Activated CD8-positive, alpha-beta memory T cell treated with anti-CD3 and anti-CD28 coated beads, Interleukin-2, amount 50 U/mL, for 24 hours (primary cell): ENCODE data around the gene GORASP2.

Source experiments
- DNase-seq: peaks from one replicate; pipeline ENCODE4 v3.0.0-alpha.2; 2020; ENCODE audit errors: extremely low read depth

The GORASP2 gene

DNA sequence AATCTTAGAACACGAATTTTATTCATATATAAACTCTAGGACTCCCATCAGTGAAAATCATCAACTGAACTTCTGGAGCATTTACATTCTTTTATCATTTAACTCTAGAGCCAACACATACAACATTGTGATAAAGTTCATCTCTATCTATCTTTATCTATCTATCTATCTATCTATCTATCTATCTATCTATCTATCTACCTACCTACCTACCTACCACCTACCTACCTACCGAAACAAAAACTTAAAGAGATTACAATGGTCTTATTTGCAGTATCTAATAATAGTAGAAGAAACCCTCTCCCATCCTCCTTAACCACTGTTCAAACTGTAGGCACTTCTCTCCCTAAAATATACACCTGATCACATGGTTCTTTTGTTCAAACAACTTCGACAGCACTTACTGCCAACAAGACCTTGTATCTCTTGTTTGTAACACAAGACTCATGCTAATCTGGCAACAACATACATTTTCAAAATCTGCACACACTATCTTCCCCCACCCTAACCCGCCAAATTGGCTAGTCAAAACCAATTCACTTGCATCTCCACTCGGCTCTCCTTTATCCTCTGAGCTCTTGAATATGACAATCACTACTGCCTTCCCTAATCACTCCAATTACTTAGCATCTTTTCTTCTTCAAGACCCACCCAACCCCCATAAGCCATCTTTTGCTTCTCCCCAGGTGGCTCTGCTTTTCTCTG is 69.0 kb downstream of the GORASP2 start:
- DNase-seq = no peak

GRCh38 chr2:170999654-171000053 is 70.6 kb downstream of the GORASP2 start:
- no peak for DNase-seq

- DNase-seq = no peak
Measured at GRCh38 chr2:171004363-171004762, 75.3 kb downstream of the GORASP2 start.

DNA sequence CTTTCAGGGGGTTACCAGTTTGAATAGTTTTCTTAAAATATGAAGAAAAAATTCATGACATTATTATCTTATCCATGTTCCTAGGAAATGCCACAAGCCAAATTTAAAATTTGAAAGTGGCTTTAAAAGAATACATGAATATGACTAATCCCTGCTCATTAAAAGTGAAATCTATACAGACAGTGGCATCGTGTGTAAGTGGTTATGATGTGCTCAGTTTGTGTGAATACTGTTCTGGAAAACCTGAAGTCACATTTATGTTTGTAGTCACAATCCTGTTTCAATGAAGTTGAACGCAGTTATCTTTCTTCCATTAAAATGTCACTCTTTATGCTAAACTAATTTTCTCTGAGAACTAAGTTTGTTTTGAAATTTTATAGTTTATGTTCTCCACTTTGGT is 75.8 kb downstream of the GORASP2 start:
- DNase-seq = no peak

- DNase-seq = no peak
Measured at GRCh38 chr2:171008550-171009205, 79.6 kb downstream of the GORASP2 start.

DNA sequence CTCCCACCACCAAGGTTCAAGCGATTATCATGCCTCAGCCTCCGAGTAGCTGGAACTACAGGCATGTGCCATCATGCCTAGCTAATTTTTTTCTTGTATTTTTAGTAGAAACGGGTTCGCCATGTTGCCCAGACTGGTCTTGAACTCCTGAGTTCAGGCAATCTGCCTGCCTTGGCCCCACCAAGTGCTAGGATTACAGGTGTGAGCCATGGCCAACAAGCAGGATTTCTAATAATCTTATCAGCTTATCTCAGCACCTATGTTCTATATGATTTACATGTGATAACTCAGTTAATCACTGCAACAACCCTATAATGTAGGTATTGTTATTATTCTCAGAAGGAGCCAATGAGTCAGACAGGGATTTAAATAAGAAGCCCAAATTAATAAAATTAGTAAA is 80.3 kb downstream of the GORASP2 start:
- no peak for DNase-seq

DNA sequence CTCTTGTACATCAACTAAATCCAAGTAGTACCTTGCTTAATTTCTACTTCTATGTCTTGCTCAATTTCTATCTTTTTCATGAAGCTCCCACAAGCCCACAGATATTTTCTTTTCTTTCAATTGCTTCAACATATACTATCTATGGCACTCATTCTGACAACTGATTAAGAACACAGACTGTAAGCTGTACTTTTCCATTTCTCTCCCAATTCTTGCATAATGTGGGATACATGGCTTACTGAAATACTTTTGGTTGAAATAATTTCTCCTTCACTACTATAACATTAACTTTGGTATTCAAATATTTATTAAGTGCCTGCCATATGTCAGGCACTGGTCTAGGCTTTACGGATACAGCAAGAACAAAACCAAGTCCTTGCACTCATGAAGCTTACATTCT is 84.8 kb downstream of the GORASP2 start:
- no peak for DNase-seq

DNA sequence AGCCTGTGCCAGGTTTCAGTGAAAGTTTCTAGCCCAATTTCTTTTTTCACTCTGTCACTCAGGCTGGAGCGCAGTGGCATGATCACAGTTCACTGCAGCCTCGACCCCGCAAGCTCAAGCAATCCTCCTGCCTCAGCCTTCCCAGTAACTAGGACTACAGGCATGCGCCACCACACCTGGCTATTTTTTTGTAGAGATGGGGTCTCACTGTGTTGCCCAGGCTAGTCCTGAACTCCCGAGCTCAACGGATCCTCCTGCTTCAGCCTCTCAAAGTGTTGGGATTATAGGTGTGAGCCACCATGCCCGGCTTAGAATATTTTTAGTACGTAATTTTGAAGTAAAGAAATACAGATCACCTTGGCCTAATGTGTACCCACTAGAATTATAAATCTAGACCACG is 87.1 kb downstream of the GORASP2 start:
- DNase-seq = no peak
